GM12801 (cell line): ENCODE results near the gene WDR27.

ENCODE experiments used
- TF ChIP-seq, protein P1 (sequence below): IDR thresholded peaks from one replicate; pipeline ENCODE4 v1.5.1; 2011; ENCODE audit warnings: control low read depth; ENCODE audit not compliant: insufficient read length; ENCODE audit errors: extremely low read depth

Gene WDR27

DNA sequence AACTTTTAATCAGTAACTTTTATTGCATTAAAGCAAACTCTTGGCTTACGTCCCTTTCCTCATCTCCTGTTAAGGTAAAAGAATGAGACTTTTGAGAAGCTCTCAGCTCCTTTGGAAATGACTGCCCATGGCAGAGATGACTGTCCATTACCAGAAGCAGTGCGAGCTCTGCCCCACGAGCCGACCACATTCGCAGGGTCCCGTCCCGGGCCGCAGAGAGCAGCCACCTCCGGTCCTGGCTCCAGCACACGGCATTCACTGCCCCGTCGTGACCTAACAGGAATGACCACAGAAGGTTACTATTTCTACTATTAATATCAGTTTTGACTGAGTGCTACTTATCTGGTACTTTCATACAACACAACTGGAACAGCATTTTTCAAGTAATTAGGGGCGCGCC, 63.4 kb downstream of the WDR27 start:
- TF ChIP-seq, protein P1, sequence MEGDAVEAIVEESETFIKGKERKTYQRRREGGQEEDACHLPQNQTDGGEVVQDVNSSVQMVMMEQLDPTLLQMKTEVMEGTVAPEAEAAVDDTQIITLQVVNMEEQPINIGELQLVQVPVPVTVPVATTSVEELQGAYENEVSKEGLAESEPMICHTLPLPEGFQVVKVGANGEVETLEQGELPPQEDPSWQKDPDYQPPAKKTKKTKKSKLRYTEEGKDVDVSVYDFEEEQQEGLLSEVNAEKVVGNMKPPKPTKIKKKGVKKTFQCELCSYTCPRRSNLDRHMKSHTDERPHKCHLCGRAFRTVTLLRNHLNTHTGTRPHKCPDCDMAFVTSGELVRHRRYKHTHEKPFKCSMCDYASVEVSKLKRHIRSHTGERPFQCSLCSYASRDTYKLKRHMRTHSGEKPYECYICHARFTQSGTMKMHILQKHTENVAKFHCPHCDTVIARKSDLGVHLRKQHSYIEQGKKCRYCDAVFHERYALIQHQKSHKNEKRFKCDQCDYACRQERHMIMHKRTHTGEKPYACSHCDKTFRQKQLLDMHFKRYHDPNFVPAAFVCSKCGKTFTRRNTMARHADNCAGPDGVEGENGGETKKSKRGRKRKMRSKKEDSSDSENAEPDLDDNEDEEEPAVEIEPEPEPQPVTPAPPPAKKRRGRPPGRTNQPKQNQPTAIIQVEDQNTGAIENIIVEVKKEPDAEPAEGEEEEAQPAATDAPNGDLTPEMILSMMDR: no peak

DNA sequence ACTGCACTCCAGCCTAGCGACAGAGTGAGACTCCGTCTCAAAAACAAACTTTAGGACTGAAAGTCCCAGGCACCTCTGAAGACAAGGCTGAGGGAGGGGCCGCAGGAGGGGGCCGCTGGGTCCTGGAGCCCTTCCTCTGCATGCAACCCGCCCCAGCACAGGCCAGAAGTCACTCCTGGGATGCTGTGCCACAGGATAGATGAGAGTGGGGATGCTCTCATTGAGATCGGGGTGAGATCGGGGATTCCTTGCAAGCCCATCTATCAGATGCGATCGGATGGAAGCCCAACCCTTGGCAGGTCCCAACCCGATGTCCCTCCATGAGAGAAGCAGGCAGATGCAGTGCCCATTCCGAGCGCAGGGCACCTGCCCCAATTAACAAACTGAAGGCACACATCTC, 66.5 kb downstream of the WDR27 start:
- TF ChIP-seq, protein P1: no peak

DNA sequence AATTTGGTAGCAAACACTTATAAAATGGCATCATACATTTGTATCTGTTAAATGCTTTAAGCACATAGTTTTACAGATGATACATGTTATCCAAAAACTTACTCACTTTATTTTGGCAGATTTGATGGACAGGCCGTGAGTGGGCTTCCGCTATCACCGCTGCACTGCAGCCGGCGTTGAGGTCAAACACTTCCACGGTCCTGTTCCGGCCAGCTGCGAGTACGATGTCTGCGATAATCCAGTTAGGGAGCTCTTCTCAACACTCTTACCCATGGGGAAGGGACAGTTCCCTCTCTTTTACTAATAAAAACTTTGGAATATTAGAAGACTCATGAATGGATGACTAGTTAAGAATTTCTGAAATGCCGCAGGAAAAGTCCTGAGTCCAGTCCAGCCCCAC, 69.0 kb downstream of the WDR27 start:
- TF ChIP-seq, protein P1: no peak

DNA sequence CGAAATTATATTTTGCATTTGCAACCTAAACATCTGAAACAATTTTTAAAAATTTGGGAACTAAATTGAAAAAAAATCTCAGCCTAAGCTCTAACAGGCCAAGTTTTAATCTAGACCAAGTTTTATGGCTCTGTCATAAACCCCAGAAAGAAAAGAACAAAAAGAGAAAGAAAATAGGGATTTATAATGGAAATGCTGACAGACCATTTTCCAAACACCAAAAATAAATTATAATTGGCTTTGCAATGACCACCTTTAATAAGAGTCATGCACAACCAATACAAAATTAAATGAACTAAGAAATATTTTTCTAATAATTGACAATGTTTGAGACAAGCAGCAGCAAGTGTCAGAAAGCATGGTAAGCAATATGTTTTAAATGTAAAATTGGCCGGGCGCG, 72.6 kb downstream of the WDR27 start:
- TF ChIP-seq, protein P1: no peak

DNA sequence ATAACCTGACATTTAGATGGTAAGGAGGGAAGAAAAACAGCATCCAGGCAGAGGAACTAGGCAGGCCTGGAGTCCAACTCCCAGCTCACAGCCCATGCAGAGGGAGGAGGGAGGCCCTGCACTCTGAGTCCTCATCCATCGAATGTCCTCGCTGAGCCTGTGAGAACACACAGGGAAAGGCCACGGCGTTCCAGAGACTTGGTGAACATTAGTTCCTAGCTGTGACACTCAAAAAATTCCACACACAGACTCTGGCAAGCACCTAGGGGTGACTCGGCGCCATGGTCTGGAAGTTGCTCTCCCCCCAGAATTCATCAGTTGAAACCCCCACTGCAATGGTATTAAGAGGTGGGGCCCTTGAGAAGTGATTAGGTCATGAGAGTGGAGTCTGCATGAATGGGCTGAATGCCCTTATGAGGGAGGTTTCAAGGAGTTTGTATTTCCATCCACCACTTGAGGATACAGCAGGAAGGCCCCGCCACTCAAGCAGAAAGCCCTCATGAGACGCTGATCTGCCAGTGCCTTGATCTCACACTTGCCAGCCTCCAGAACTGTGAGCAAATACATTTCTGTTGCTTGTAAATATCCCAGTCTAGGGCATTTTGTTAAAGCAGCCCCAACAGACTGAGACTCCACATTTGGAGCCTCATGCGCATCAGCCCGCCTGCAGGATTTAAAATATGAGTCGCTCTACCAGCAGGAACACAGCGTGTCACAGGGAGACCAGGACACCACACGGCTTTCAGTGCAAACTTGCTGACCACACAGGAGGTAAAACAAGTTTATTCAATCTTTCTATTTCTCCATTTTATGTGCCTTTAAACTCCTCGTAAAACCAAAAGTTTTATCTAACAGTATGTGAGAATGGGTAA, 73.9 kb downstream of the WDR27 start:
- TF ChIP-seq, protein P1: no peak

DNA sequence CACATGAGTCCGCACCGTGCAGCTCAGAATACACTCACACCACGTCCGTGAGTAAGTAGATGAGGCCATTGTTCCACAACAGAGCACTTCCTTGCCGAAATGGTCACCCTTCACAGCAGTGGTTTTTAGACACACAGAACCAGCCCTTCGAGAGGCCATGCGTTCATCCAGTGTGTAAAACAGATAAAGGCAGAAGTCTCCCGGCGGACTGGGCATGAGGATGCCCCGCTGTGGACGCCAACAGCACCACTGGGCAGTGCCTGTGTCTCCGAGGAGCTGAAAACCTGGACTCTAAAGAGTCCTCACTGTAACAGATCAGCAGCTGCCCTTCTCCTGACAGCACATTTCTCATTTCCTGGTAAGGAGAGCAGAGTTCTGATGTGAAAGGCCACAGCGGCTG, 75.2 kb downstream of the WDR27 start:
- TF ChIP-seq, protein P1: no peak

DNA sequence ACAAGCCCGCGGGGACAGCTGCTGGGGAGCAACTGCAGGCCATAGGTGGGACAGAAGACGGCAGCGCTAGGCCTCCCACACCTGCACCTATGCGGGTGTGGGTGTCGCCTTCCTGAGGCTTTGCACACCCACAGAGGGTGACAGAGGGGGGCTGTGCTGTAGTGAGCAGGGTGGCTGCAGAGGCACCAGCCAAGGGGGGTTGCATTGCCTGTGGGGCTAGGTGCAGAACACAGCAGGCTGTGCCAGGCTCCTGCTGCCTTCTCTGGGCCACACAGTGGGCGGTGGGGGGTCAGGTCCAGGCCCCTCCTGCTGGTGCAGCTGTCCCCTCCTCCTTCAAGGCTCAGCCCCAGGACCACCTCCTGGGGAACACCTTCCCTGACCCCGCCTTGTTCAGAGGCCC, 75.7 kb downstream of the WDR27 start:
- TF ChIP-seq, protein P1: no peak
